K562 (cell line): ENCODE measurements around the gene DLK2. TPM values are rescaled to one million over a fixed set of nuclear protein-coding genes. Genes with fewer than 3 reads are reported as not detected.

Experiments used
- CCAR2 ChIP-seq: fragments of 200-400 bp; formaldehyde crosslinking; IDR thresholded peaks from 2 replicates; pipeline ENCODE4 v1.6.1; 2017; ENCODE audit warnings: mild to moderate bottlenecking, low read depth, low read length
- CTCFL ChIP-seq: IDR thresholded peaks from 2 replicates; pipeline ENCODE4 v1.6.1; 2011; ENCODE audit warnings: borderline replicate concordance, low read depth, mild to moderate bottlenecking, moderate library complexity, low read length; ENCODE audit not compliant: insufficient read depth, poor library complexity, severe bottlenecking
- ELF4 ChIP-seq: fragments of 450-650 bp; formaldehyde crosslinking; IDR thresholded peaks from 2 replicates; pipeline ENCODE4 v1.4.0; 2022; ENCODE audit warnings: missing genetic modification characterization
- ESRRA ChIP-seq: fragments of 450-650 bp; IDR thresholded peaks from 2 replicates; pipeline ENCODE4 v1.6.1; 2014; ENCODE audit warnings: low read depth, mild to moderate bottlenecking, moderate library complexity, borderline replicate concordance
- GMEB1 ChIP-seq: fragments of 250-450 bp; sonication (Bioruptor Pico); IDR thresholded peaks from 2 replicates; pipeline ENCODE4 v1.4.0; 2020; ENCODE audit warnings: mild to moderate bottlenecking
- JUND ChIP-seq, 2 experiments: IDR thresholded peaks; 2 replicates in 1 of 2; 3 replicates in 1 of 2; pipeline ENCODE4 v1.6.1; 2011; ENCODE audit warnings: borderline replicate concordance in 2 of 2, low read depth in 2 of 2, low read length in 2 of 2, improper control_type of control experiment in 1 of 2, missing biosample characterization in 1 of 2, missing genetic modification characterization in 1 of 2, missing genetic modification reagents in 1 of 2
- KDM5B ChIP-seq: fragments of 200-600 bp; sonication (generic); IDR thresholded peaks from 2 replicates; pipeline ENCODE4 v1.6.1; 2012; ENCODE audit warnings: low read depth, mild to moderate bottlenecking, moderate library complexity, low read length, control low read depth, inconsistent platforms; ENCODE audit not compliant: insufficient replicate concordance
- KLF13 ChIP-seq: fragments of 450-650 bp; IDR thresholded peaks from 2 replicates; pipeline ENCODE4 v1.6.1; 2016; ENCODE audit warnings: missing genetic modification characterization, low read depth, mild to moderate bottlenecking, missing compliant biosample characterization, moderate library complexity, borderline replicate concordance
- L3MBTL2 ChIP-seq: fragments of 450-650 bp; IDR thresholded peaks from 2 replicates; pipeline ENCODE4 v1.6.1; 2016; ENCODE audit warnings: mild to moderate bottlenecking, moderate library complexity
- NR2C2 ChIP-seq, 2 experiments: fragments of 200-800 bp in 1 of 2; sonication (Bioruptor generic) in 1 of 2; sonication (generic) in 1 of 2; formaldehyde crosslinking in 1 of 2; IDR thresholded peaks; 2 replicates each; pipeline versions ENCODE4 v1.6.1 to v1.8.0; 2016 to 2022; ENCODE audit warnings: mild to moderate bottlenecking in 1 of 2, missing compliant biosample characterization in 1 of 2, missing genetic modification characterization in 1 of 2, missing genetic modification reagents in 1 of 2
- PML ChIP-seq: IDR thresholded peaks from 2 replicates; pipeline ENCODE4 v1.6.1; 2012; ENCODE audit warnings: low read length, inconsistent platforms
- POLR2H ChIP-seq: IDR thresholded peaks from 2 replicates; pipeline ENCODE4 v1.6.1; 2016; ENCODE audit warnings: missing genetic modification characterization, low read depth, mild to moderate bottlenecking, control low read depth, missing compliant biosample characterization, moderate library complexity
- SAP30 ChIP-seq: fragments of 200-600 bp; sonication (generic); IDR thresholded peaks from 2 replicates; pipeline ENCODE4 v1.6.1; 2012; ENCODE audit warnings: borderline replicate concordance, low read depth, mild to moderate bottlenecking, moderate library complexity, low read length, control low read depth, inconsistent platforms; ENCODE audit not compliant: insufficient read depth, poor library complexity, severe bottlenecking
- SMAD2 ChIP-seq: fragments of 150-350 bp; IDR thresholded peaks from 2 replicates; pipeline ENCODE4 v1.6.1; 2014; ENCODE audit warnings: low read depth, mild to moderate bottlenecking, low read length
- SP1 ChIP-seq: sonication (generic); formaldehyde crosslinking; IDR thresholded peaks from 2 replicates; pipeline ENCODE4 v1.8.1; 2022; ENCODE audit warnings: mild to moderate bottlenecking, missing genetic modification reagents
- ZBTB5 ChIP-seq: fragments of 450-650 bp; IDR thresholded peaks from 2 replicates; pipeline ENCODE4 v1.6.1; 2017; ENCODE audit warnings: antibody characterized with exemption
- ZNF395 ChIP-seq: fragments of 200-800 bp; sonication (Bioruptor generic); IDR thresholded peaks from 2 replicates; pipeline ENCODE4 v1.6.1; 2017; ENCODE audit warnings: missing genetic modification characterization, missing compliant biosample characterization
- polyA plus RNA-seq, 8 experiments: library from polyadenylated mRNA; depleted of rRNA in 4 of 8; stranded (reverse) in 5 of 8; unstranded in 3 of 8; fragments of >200 nt; fragmentation: Nextera tagmentation in 2 of 8; fragmentation: Illumina TruSeq in 1 of 8; extraction: Ambion mirVana in 2 of 8; extraction: Trizol in 1 of 8; gene quantifications; 2 replicates each; pipeline versions ENCODE4 v1.2.1 to v1.2.3, GENCODE V29; 2011 to 2014; ENCODE audit warnings: inconsistent platforms in 1 of 8, missing spikeins in 1 of 8
- total RNA-seq, 7 experiments: library from RNA; depleted of rRNA in 6 of 7; stranded (reverse); fragments of >200 nt in 6 of 7; fragmentation: Illumina TruSeq in 2 of 7; extraction: Trizol in 2 of 7; gene quantifications; 2 replicates each; pipeline versions ENCODE4 v1.2.1 to v1.2.3, GENCODE V29; 2011 to 2021; ENCODE audit warnings: low replicate concordance in 1 of 7

The DLK2 gene
- total and polyA plus RNA-seq, 9 of the 15 experiments (the other 6 are each of a cell fraction or from before 2014, with no cell fraction given), result 0.11 to 0.53 (median 0.29) TPM; not detected in 3

- TF ChIP-seq NR2C2 (CRISPR knock-in tag; IDR thresholded peaks at IDR 0.05) (no peak; the same call in 1 of the 2 replicates), NR2C2 (tag; IDR thresholded peaks at IDR 0.05) (peak; percentile 49; the same call in 1 of the 2 replicates), ESRRA (peak; percentile 35; the same call in 1 of the 2 replicates), KDM5B (peak; percentile 85), L3MBTL2 (peak; percentile 65), GMEB1 (CRISPR knock-in tag) (peak; percentile 66), ELF4 (0 out of 2 replicates have a peak, but pooled peaks have one; percentile 15), POLR2H (tag) (peak; percentile 70), SMAD2 (no peak), ZBTB5 (no peak), PML (0 out of 2 replicates have a peak, but pooled peaks have one; percentile 57), JUND (IDR thresholded peaks at IDR 0.05; ENCODE audit: borderline replicate concordance, low read depth, low read length) (peak; percentile 39), JUND (tag; IDR thresholded peaks at IDR 0.05; ENCODE audit: borderline replicate concordance, low read depth, low read length) (no peak), SP1 (CRISPR knock-in tag) (peak; percentile 83), CCAR2 (no peak), ZNF395 (CRISPR knock-in tag) (peak; percentile 71; the same call in 1 of the 2 replicates), KLF13 (tag) (peak; percentile 75; the same call in 1 of the 2 replicates), CTCFL (peak; percentile 88), SAP30 (peak; percentile 90)
Observed at GRCh38 chr6:43427406-43428111, 27.8 kb downstream of the DLK2 start, which contains the start of gene ABCC10 (continued).
